OCI-LY7 (cell line): ENCODE results near the gene RTN4. TPM values are rescaled to one million over a fixed set of nuclear protein-coding genes. Genes with fewer than 3 reads are reported as not detected.
A peak's percentile ranks its signal among the peaks of the same experiment; 100 is the strongest.

Experiments used
- BruUV-seq: library from RNA; stranded (reverse); fragments of 400-500 nt; replicated peaks from 2 replicates; lab custom pipeline; 2021; lab: Mats Ljungman, UMichigan
- CTCF ChIA-PET: fragments of 300-600 bp; sonication (Branson Sonifier 250); formaldehyde crosslinking; loops from one replicate; lab custom pipeline; 2022; ENCODE audit warnings: antibody characterized with exemption; ENCODE audit not compliant: unreplicated experiment; lab: Charles Lee
- POLR2A ChIA-PET: fragments of 300-600 bp; sonication (Branson Sonifier 250); formaldehyde crosslinking; loops from one replicate; lab custom pipeline; 2022; ENCODE audit warnings: antibody characterized with exemption; lab: Charles Lee
- DNase-seq: peaks from one replicate; pipeline ENCODE4 v3.0.0-alpha.2; 2015; ENCODE audit warnings: low spot score
- H2AFZ ChIP-seq: fragments of 200-600 bp; sonication (generic), shearing (Covaris generic); 2 replicates; pipeline ENCODE4 v1.6.1; 2014; ENCODE audit warnings: mild to moderate bottlenecking, antibody characterized with exemption, low read length, moderate library complexity
- H3K27ac ChIP-seq: fragments of 200-600 bp; sonication (generic); 2 replicates; pipeline ENCODE4 v1.5.1; 2014; ENCODE audit warnings: mixed run types, low read depth, mild to moderate bottlenecking, moderate library complexity, low read length, inconsistent platforms; ENCODE audit not compliant: poor library complexity, severe bottlenecking
- H3K36me3 ChIP-seq: fragments of 200-600 bp; sonication (generic); 2 replicates; pipeline ENCODE4 v1.6.1; 2014; ENCODE audit warnings: mild to moderate bottlenecking, antibody characterized with exemption, low read length, moderate library complexity, mixed read lengths; ENCODE audit not compliant: insufficient read depth
- H3K4me1 ChIP-seq: fragments of 200-600 bp; sonication (generic); 2 replicates; pipeline ENCODE4 v1.5.1; 2014; ENCODE audit warnings: mild to moderate bottlenecking, low read length; ENCODE audit not compliant: insufficient read depth, poor library complexity, severe bottlenecking
- H3K4me2 ChIP-seq: fragments of 200-600 bp; sonication (generic); 2 replicates; pipeline ENCODE4 v1.6.1; 2014; ENCODE audit warnings: mild to moderate bottlenecking, low read length
- H3K4me3 ChIP-seq: fragments of 200-600 bp; sonication (generic); 2 replicates; pipeline ENCODE4 v1.5.1; 2014; ENCODE audit warnings: mild to moderate bottlenecking, low read depth, low read length; ENCODE audit not compliant: poor library complexity, severe bottlenecking
- H3K79me2 ChIP-seq: fragments of 200-600 bp; sonication (generic); 2 replicates; pipeline ENCODE4 v1.6.1; 2016; ENCODE audit warnings: low read depth, mild to moderate bottlenecking, low read length, moderate library complexity, mixed read lengths; ENCODE audit not compliant: insufficient read depth
- H3K9me2 ChIP-seq: fragments of 200-600 bp; sonication (generic); 2 replicates; pipeline ENCODE4 v1.6.1; 2016; ENCODE audit warnings: mild to moderate bottlenecking, low read length, mixed read lengths; ENCODE audit not compliant: insufficient read depth
- H3K9me3 ChIP-seq: fragments of 200-600 bp; sonication (generic); 2 replicates; pipeline ENCODE4 v1.6.1; 2014; ENCODE audit warnings: mild to moderate bottlenecking, mixed run types, low read length, mixed read lengths
- H4K20me1 ChIP-seq: fragments of 200-600 bp; sonication (generic); 2 replicates; pipeline ENCODE4 v1.6.1; 2014; ENCODE audit warnings: mild to moderate bottlenecking, antibody characterized with exemption, low read length, moderate library complexity, mixed read lengths; ENCODE audit not compliant: insufficient read depth
- EZH2phosphoT487 ChIP-seq: fragments of 200-600 bp; sonication (generic); IDR thresholded peaks from 2 replicates; pipeline ENCODE4 v1.6.1; 2018; ENCODE audit warnings: low read depth, borderline replicate concordance, mild to moderate bottlenecking, mixed run types, antibody characterized with exemption, low read length, moderate library complexity, mixed read lengths
- intact Hi-C: fragments of 100-400 bp; cut with micrococcal nuclease; formaldehyde crosslinking; loops from one replicate; pipeline ENCODE4 v1.10.0; 2022; ENCODE audit not compliant: unreplicated experiment
- total RNA-seq, 2 experiments: library from RNA; depleted of rRNA in 1 of 2; stranded (reverse); fragments of >200 nt in 1 of 2; shearing (Covaris generic) in 1 of 2; gene quantifications; 2 replicates each; pipeline ENCODE4 v1.2.3, GENCODE V29; 2014 to 2022
- TF ChIP-seq, protein P1 (sequence below): fragments of 200-600 bp; sonication (generic); conservative IDR thresholded peaks from 2 replicates; pipeline ENCODE4 v1.5.1; 2014; ENCODE audit warnings: mild to moderate bottlenecking, antibody characterized with exemption, low read length, moderate library complexity, mixed read lengths

Gene RTN4
- total RNA-seq, 2 experiments from 2014 or later = 36.5 to 75.2 TPM

DNA sequence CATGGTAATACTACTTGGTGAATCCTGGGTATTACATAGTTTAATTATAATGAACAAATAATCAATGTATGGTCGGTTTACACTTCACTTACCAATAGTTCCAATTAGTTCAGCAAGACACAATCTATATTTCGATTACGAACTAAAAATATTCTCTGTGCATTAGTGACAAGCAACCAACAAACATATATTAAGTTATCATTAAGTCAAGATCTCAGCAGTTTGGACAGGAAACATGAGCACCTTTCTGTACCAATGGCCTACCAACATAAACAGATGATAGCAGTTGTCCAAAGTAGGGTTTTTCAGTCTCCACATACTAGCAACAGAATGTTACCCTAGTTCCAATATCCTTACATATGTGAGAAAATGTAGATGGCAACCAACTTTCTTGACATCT is 32.8 kb downstream of the RTN4 start:
- ChIA-PET CTCF (no interaction called here), POLR2A (interaction anchor here (0.9 to 1.5 kb wide), 4 partner anchors 18 to 151 kb away, joined by 3 to 5 read pairs (median 4); no protein-coding TSS in a partner anchor)
- H3K79me2 ChIP-seq = peaks cover 74% of the 10 kb centered on the region
- peaks cover 14% of the 10 kb centered on the region for H4K20me1 ChIP-seq
- no TSS peak for BruUV-seq
- no peaks in the 10 kb centered on the region for H3K9me2 ChIP-seq
- no peak overlapping the region for H2AFZ ChIP-seq
- no peaks in the 10 kb centered on the region for H3K9me3 ChIP-seq
- no peak for TF ChIP-seq EZH2phosphoT487
- TF ChIP-seq, protein P1, sequence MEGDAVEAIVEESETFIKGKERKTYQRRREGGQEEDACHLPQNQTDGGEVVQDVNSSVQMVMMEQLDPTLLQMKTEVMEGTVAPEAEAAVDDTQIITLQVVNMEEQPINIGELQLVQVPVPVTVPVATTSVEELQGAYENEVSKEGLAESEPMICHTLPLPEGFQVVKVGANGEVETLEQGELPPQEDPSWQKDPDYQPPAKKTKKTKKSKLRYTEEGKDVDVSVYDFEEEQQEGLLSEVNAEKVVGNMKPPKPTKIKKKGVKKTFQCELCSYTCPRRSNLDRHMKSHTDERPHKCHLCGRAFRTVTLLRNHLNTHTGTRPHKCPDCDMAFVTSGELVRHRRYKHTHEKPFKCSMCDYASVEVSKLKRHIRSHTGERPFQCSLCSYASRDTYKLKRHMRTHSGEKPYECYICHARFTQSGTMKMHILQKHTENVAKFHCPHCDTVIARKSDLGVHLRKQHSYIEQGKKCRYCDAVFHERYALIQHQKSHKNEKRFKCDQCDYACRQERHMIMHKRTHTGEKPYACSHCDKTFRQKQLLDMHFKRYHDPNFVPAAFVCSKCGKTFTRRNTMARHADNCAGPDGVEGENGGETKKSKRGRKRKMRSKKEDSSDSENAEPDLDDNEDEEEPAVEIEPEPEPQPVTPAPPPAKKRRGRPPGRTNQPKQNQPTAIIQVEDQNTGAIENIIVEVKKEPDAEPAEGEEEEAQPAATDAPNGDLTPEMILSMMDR = no peak
- intact Hi-C loops = no loop called here
- no peak overlapping the region for H3K4me2 ChIP-seq
- H3K4me3 ChIP-seq = no peak overlapping the region
- H3K27ac ChIP-seq = no peak overlapping the region
- H3K4me1 ChIP-seq = peaks cover 34% of the 10 kb centered on the region
- DNase-seq = no peak
- peaks cover 22% of the 10 kb centered on the region for H3K36me3 ChIP-seq

DNA sequence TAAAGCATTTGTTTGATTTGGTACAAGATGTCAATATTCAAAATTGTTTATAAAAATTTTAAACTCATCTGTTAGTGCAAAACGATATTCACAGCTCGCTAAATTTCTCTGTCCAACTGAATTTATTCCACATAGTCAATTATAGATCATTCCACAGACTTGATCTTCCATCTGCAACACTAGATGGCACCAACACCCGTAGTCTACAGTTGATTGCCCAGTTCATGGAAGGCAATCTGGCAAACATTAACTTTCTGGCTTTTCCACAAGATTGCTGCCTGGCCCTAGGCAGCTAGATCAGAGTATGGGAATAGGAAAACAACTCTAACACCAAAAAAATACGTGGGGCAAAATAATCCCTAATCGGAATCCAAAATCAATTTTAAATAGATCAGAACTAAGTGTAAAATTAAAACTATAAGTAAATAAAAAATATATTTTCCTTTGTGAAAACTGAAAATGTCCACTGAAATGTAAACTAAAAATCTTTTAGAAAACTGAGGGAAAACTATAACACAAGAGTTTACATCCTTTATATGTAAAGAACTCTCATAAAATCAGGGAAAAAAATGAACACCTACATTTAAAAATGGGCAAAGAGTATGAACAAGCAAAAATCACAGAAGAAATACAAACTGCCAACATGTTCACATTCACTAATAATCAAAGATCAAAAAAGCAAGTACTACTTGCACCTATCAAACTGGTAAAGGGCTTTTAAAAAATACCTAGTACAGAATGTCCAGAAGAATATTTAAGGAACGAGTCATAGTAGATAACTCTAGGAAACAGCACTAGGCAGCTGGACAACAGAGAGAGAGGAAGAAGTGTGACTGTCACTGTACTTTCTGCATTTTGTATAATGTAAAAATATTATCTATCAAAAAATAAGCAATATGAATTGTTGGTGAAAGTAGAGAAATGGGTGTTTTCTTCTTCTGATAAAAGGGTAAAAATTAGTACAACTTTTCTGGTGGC is 35.0 kb downstream of the RTN4 start:
- Histone ChIP-seq H3K36me3 (peaks cover 22% of the 10 kb centered on the region), H3K4me3 (no peak overlapping the region), H2AFZ (no peak overlapping the region), H3K9me2 (no peaks in the 10 kb centered on the region), H4K20me1 (peaks cover 23% of the 10 kb centered on the region), H3K4me1 (peaks cover 46% of the 10 kb centered on the region), H3K4me2 (no peak overlapping the region), H3K79me2 (peaks cover 83% of the 10 kb centered on the region), H3K9me3 (no peaks in the 10 kb centered on the region), H3K27ac (no peak overlapping the region)
- BruUV-seq = no TSS peak
- intact Hi-C loops = loop anchor here (1.0 to 5.0 kb wide), 3 partner anchors 35 to 258 kb away; partner anchors contain the start of gene RTN4
- peak; percentile 71 for DNase-seq
- POLR2A ChIA-PET = interaction anchor here (0.6 to 1.1 kb wide), 3 partner anchors 9 to 163 kb away, joined by 3 to 8 read pairs (median 3); no protein-coding TSS in a partner anchor
- no peak for TF ChIP-seq EZH2phosphoT487
- TF ChIP-seq, protein P1 = peak; percentile 93
- CTCF ChIA-PET = no interaction called here
